ENCODE results near the gene ARPIN.

- no peak for TF ChIP-seq CTCF (IDR thresholded peaks at IDR 0.05)
- no peak for TF ChIP-seq POLR2AphosphoS5 (IDR thresholded peaks at IDR 0.05)
- TF ChIP-seq POLR2A (IDR thresholded peaks at IDR 0.05), result no peak
Observed at GRCh38 chr15:89880727-89881126, 32.0 kb downstream of the ARPIN start.
